Natural killer cell (primary cell): ENCODE results near the gene SNX18. TPM values are rescaled to one million over a fixed set of nuclear protein-coding genes. Genes with fewer than 3 reads are reported as not detected.
"Not testable (repeated sequence)": the region's sequence is repeated elsewhere in the genome, so short reads cannot be mapped to it uniquely, and the experiment has no call there.

Source experiments
- ATAC-seq, 3 donors: fragments of 150-1000 bp in 2 of 3; fragments of 200-7000 bp in 1 of 3; cut with Tn5 transposase; 1 replicate in 1 of 3; 2 replicates in 2 of 3; pipeline ENCODE4 v1.10.0; 2021; ENCODE audit warnings: mild to moderate bottlenecking in 2 of 3, moderate library complexity in 2 of 3
- DNase-seq, 2 donors: peaks; one replicate each; pipeline versions ENCODE4 v3.0.0 to v3.0.0-alpha.2; 2013 to 2021; ENCODE audit warnings: mixed read lengths in 1 of 2
- H3K27ac ChIP-seq: one replicate; pipeline ENCODE4 v1.5.1; 2013; ENCODE audit warnings: mild to moderate bottlenecking, low read length
- H3K27me3 ChIP-seq: one replicate; pipeline ENCODE4 v1.6.1; 2013; ENCODE audit warnings: low read length; ENCODE audit not compliant: control insufficient read depth, insufficient read depth
- H3K36me3 ChIP-seq: one replicate; pipeline ENCODE4 v1.6.1; 2013; ENCODE audit warnings: low read length; ENCODE audit not compliant: control insufficient read depth, insufficient read depth
- H3K4me1 ChIP-seq: one replicate; pipeline ENCODE4 v1.6.1; 2013; ENCODE audit warnings: low read length; ENCODE audit not compliant: control insufficient read depth, insufficient read depth
- H3K4me3 ChIP-seq: one replicate; pipeline ENCODE4 v1.5.1; 2013; ENCODE audit warnings: low read length
- H3K9me3 ChIP-seq: one replicate; pipeline ENCODE4 v1.6.1; 2013; ENCODE audit warnings: low read length; ENCODE audit not compliant: control insufficient read depth, insufficient read depth
- H3K27ac Mint-ChIP-seq, 2 donors: one replicate each; pipeline ENCODE4 v1.8.0; 2022; ENCODE audit warnings: mild to moderate bottlenecking in 2 of 2, mixed read lengths in 2 of 2, moderate library complexity in 1 of 2
- H3K27me3 Mint-ChIP-seq, 2 donors: one replicate each; pipeline ENCODE4 v1.8.0; 2022; ENCODE audit warnings: low read depth in 2 of 2, mixed read lengths in 2 of 2
- H3K36me3 Mint-ChIP-seq: one replicate; pipeline ENCODE4 v1.8.0; 2022; ENCODE audit warnings: mixed read lengths
- H3K4me1 Mint-ChIP-seq, 2 donors: one replicate each; pipeline ENCODE4 v1.8.0; 2022; ENCODE audit warnings: mixed read lengths in 2 of 2
- H3K4me3 Mint-ChIP-seq: one replicate; pipeline ENCODE4 v1.8.0; 2022; ENCODE audit warnings: mild to moderate bottlenecking, moderate library complexity, mixed read lengths
- H3K9me3 Mint-ChIP-seq, 2 donors: one replicate each; pipeline ENCODE4 v1.8.0; 2022; ENCODE audit warnings: mixed read lengths in 2 of 2
- CTCF ChIP-seq: fragments of 200-600 bp; IDR thresholded peaks from one replicate; pipeline ENCODE4 v1.8.0; 2022; ENCODE audit warnings: antibody characterized with exemption
- WGBS: methylation state at CpG from one replicate; pipeline ENCODE4 v1.1.7; 2013; ENCODE audit warnings: missing lambda C conversion rate; ENCODE audit not compliant: insufficient coverage; 5-methylcytosine and 5-hydroxymethylcytosine counted together
- intact Hi-C: fragments of 100-400 bp; cut with micrococcal nuclease; formaldehyde crosslinking; loops from one replicate; pipeline ENCODE4 v1.14.2; 2022
- total RNA-seq, 4 donors: library from RNA; stranded (reverse); fragments of 120-200 nt in 1 of 4; gene quantifications; one replicate each; pipeline versions ENCODE4 v1.2.3 to v1.2.4, GENCODE V29; 2013 to 2022

Gene SNX18
- total RNA-seq, 3 donors from 2014 or later (not counting 1 experiment from before 2014, with no cell fraction given) = 31.1 to 45.6 (median 40.8) TPM

- DNase-seq = no peak
- Mint-ChIP-seq H3K4me3 (no peak overlapping the region), H3K4me1 (peaks cover 55 to 65% of the 10 kb centered on the region in 2 donors), H3K27me3 (no peaks in the 10 kb centered on the region), H3K9me3 (no peaks in the 10 kb centered on the region), H3K36me3 (no peaks in the 10 kb centered on the region), H3K27ac (peak overlapping the region; percentile 83 to 89)
- intact Hi-C loops = no loop called here
- Histone ChIP-seq H3K4me1 (peaks cover 45% of the 10 kb centered on the region), H3K27ac (no peak overlapping the region), H3K36me3 (no peaks in the 10 kb centered on the region), H3K27me3 (no peaks in the 10 kb centered on the region), H3K9me3 (no peaks in the 10 kb centered on the region), H3K4me3 (no peak overlapping the region)
- WGBS = 94% methylated on average over 2 of the region's 4 CpGs
- ATAC-seq = no peak
- TF ChIP-seq CTCF = no peak
Observed at GRCh38 chr5:54534191-54535004, 16.8 kb downstream of the SNX18 start.

GRCh38 chr5:54535149-54535844, 17.7 kb downstream of the SNX18 start:
- Mint-ChIP-seq H3K9me3 (no peaks in the 10 kb centered on the region), H3K36me3 (no peaks in the 10 kb centered on the region), H3K27ac (peak overlapping the region; percentile 83 to 89), H3K4me3 (no peak overlapping the region), H3K4me1 (peaks cover 59 to 70% of the 10 kb centered on the region in 2 donors), H3K27me3 (no peaks in the 10 kb centered on the region)
- DNase-seq (no peak), ATAC-seq (no peak)
- no peaks in the 10 kb centered on the region for H3K27me3 ChIP-seq
- H3K9me3 ChIP-seq = no peaks in the 10 kb centered on the region
- 92% methylated on average over 3 of the region's 4 CpGs for WGBS
- no peak for TF ChIP-seq CTCF
- no peak overlapping the region for H3K27ac ChIP-seq
- H3K4me3 ChIP-seq = no peak overlapping the region
- H3K36me3 ChIP-seq = no peaks in the 10 kb centered on the region
- intact Hi-C loops = no loop called here
- peaks cover 37% of the 10 kb centered on the region for H3K4me1 ChIP-seq

GRCh38 chr5:54536375-54536774, 18.8 kb downstream of the SNX18 start:
- intact Hi-C loops, H3K4me3 Mint-ChIP-seq, H3K36me3 Mint-ChIP-seq, H3K9me3 ChIP-seq, H3K27me3 ChIP-seq, ATAC-seq, H3K36me3 ChIP-seq, DNase-seq, H3K27me3 Mint-ChIP-seq, H3K9me3 Mint-ChIP-seq, H3K4me3 ChIP-seq, H3K27ac ChIP-seq: not testable (repeated sequence)
- 94% methylated on average over 3 of the region's 6 CpGs for WGBS
- Mint-ChIP-seq H3K27ac (peak overlapping the region; percentile 83 to 89), H3K4me1 (peaks cover 65% of the 10 kb centered on the region in 2 donors)
- H3K4me1 ChIP-seq = peaks cover 28% of the 10 kb centered on the region

DNA sequence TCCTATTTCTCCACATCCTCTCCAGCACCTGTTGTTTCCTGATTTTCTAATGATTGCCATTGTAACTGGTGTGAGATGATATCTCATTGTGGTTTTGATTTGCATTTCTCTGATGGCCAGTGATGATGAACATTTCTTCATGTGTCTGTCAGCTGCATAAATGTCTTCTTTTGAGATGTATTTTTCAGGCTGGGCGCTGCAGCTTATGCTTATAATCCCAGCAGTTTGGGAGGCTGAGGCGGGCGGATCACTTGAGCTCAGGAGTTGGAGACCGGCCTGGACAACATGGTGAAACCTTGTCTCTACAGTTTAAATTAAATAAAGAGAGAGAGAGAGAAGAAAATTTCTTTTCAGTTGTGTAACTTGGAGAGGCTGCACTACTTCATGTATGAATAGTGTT, 19.3 kb downstream of the SNX18 start:
- H3K27me3 ChIP-seq, H3K36me3 Mint-ChIP-seq, DNase-seq, ATAC-seq, H3K4me3 ChIP-seq, H3K9me3 ChIP-seq, H3K27me3 Mint-ChIP-seq, H3K36me3 ChIP-seq, H3K27ac ChIP-seq, H3K9me3 Mint-ChIP-seq, intact Hi-C loops: not testable (repeated sequence)
- WGBS = 92% methylated on average over 3 of the region's 4 CpGs
- Mint-ChIP-seq H3K4me1 (peaks cover 65 to 70% of the 10 kb centered on the region in 2 donors), H3K27ac (peak overlapping the region; percentile 83 to 89), H3K4me3 (peak overlapping the region; percentile 52)
- H3K4me1 ChIP-seq = peaks cover 24% of the 10 kb centered on the region
